Thoracic aorta (tissue), 2 donors: ENCODE measurements around the gene CXXC1. TPM values are rescaled to one million over a fixed set of nuclear protein-coding genes. Genes with fewer than 3 reads are reported as not detected.
"Not testable (repeated sequence)": the region's sequence is repeated elsewhere in the genome, so short reads cannot be mapped to it uniquely, and the experiment has no call there.

Source experiments
- ATAC-seq: fragments of 150-250 bp; one replicate; pipeline ENCODE4 v1.8.0; 2017; ENCODE audit warnings: low read depth; ENCODE audit not compliant: insufficient number of reproducible peaks, low FRiP score
- DNase-seq: peaks from one replicate; pipeline ENCODE4 v3.0.0-alpha.2; 2020; ENCODE audit warnings: low spot score
- H3K27ac ChIP-seq, 2 donors: fragments of 200-600 bp; sonication (generic); 1 replicate in 1 of 2; 2 replicates in 1 of 2; pipeline ENCODE4 v1.5.1; 2016; ENCODE audit warnings: mild to moderate bottlenecking in 2 of 2, moderate library complexity in 2 of 2
- H3K27me3 ChIP-seq: fragments of 200-600 bp; sonication (generic); replicated peaks from 2 replicates; pipeline ENCODE4 v1.6.0; 2016; ENCODE audit warnings: mild to moderate bottlenecking; ENCODE audit not compliant: insufficient read depth
- H3K36me3 ChIP-seq: fragments of 200-600 bp; sonication (generic); one replicate; pipeline ENCODE4 v1.5.1; 2016
- H3K4me1 ChIP-seq, 2 donors: fragments of 200-600 bp; sonication (generic); 1 replicate in 1 of 2; 2 replicates in 1 of 2; pipeline versions ENCODE4 v1.5.1 to v1.6.0; 2016; ENCODE audit warnings: low read depth in 2 of 2, mild to moderate bottlenecking in 1 of 2; ENCODE audit not compliant: control insufficient read depth in 1 of 2
- H3K4me3 ChIP-seq: fragments of 200-600 bp; sonication (generic); 2 replicates; pipeline ENCODE4 v1.5.1; 2016; ENCODE audit warnings: mild to moderate bottlenecking
- H3K9me3 ChIP-seq: fragments of 200-600 bp; sonication (generic); 2 replicates; pipeline ENCODE4 v1.5.1; 2016
- total RNA-seq, 2 donors: library from RNA; depleted of rRNA; stranded (reverse); fragments of >200 nt; gene quantifications; one replicate each; pipeline versions ENCODE4 v1.1.0 to v1.2.3, GENCODE V29; 2016
- TF ChIP-seq, protein P1 (sequence below): fragments of 200-600 bp; sonication (generic); IDR thresholded peaks from one replicate; pipeline ENCODE4 v1.5.1; 2019; ENCODE audit warnings: antibody characterized with exemption

CXXC1 gene
- total RNA-seq, 2 donors from 2014 or later, result 47.9 to 88.5 TPM

DNA sequence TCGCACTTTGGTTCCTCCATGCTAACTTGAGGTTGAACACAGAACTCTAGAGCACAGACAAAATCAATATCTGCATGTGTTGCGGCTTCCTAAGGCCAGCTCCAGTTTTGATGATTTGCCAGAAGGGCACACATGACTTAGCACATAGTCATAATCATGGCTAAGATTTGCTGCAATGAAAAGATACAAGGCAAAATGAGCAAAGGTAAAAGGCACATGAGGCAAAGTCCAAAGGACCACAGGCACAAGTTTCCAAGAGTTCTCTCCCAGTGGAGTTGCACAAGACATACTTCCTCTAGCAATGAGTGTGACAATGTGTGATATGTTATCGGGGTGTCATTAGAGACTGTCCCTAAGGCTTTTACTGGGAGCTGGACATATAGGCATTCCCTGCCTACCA lies 24.2 kb upstream of the CXXC1 start:
- no peak overlapping the region for H3K27ac ChIP-seq
- peaks cover 10 to 14% of the 10 kb centered on the region in 2 donors for H3K4me1 ChIP-seq
- DNase-seq, result no peak
- H3K36me3 ChIP-seq, result no peaks in the 10 kb centered on the region
- no peak for ATAC-seq
- no peaks in the 10 kb centered on the region for H3K9me3 ChIP-seq
- TF ChIP-seq, protein P1, sequence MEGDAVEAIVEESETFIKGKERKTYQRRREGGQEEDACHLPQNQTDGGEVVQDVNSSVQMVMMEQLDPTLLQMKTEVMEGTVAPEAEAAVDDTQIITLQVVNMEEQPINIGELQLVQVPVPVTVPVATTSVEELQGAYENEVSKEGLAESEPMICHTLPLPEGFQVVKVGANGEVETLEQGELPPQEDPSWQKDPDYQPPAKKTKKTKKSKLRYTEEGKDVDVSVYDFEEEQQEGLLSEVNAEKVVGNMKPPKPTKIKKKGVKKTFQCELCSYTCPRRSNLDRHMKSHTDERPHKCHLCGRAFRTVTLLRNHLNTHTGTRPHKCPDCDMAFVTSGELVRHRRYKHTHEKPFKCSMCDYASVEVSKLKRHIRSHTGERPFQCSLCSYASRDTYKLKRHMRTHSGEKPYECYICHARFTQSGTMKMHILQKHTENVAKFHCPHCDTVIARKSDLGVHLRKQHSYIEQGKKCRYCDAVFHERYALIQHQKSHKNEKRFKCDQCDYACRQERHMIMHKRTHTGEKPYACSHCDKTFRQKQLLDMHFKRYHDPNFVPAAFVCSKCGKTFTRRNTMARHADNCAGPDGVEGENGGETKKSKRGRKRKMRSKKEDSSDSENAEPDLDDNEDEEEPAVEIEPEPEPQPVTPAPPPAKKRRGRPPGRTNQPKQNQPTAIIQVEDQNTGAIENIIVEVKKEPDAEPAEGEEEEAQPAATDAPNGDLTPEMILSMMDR, result no peak
- H3K4me3 ChIP-seq, result no peak overlapping the region
- H3K27me3 ChIP-seq, result no peaks in the 10 kb centered on the region

DNA sequence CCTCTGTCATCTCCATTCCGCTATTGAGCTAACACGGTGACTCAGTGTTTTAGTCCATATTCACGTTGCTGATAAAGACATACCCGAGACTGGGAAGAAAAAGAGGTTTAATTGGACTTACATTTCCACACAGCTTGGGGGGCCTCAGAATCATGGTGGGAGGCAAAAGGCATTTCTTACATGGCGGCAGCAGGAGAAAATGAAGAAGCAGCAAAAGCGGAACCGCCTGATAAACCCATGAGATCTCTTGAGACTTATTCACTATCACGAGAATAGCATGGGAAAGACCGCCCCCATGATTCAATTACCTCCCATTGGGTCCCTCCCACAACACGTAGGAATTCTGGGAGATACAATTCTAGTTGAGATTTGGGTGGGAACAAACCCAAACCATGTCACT lies 22.6 kb upstream of the CXXC1 start:
- Histone ChIP-seq H3K9me3 (no peaks in the 10 kb centered on the region), H3K4me1 (peaks cover 10 to 14% of the 10 kb centered on the region in 2 donors), H3K4me3 (no peak overlapping the region), H3K27ac (no peak overlapping the region), H3K27me3 (no peaks in the 10 kb centered on the region), H3K36me3 (no peaks in the 10 kb centered on the region)
- ATAC-seq, result no peak
- TF ChIP-seq, protein P1, result no peak
- DNase-seq, result no peak

DNA sequence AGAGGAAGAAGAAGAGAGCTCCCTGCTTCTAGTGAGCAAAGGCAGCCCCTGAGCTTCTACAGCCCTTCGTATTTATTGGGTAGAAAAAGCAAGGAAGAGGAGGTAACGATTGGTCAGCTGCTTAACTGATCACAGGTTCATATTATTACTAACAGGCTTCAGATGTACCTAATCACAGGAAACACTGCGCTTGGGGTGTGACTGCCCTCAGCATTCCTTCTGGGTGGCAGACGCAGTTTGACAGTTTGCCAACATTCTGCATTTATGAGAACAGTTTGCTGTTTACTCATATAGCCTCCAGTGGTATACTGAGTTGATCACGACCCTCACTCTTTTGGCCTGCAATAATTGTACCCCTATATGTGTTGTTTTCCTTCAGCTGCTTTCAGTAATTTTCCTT lies 21.4 kb upstream of the CXXC1 start:
- not testable (repeated sequence) for ATAC-seq, H3K27ac ChIP-seq, H3K9me3 ChIP-seq, H3K4me3 ChIP-seq, H3K27me3 ChIP-seq, H3K36me3 ChIP-seq, DNase-seq
- peaks cover 10 to 14% of the 10 kb centered on the region in 2 donors for H3K4me1 ChIP-seq

DNA sequence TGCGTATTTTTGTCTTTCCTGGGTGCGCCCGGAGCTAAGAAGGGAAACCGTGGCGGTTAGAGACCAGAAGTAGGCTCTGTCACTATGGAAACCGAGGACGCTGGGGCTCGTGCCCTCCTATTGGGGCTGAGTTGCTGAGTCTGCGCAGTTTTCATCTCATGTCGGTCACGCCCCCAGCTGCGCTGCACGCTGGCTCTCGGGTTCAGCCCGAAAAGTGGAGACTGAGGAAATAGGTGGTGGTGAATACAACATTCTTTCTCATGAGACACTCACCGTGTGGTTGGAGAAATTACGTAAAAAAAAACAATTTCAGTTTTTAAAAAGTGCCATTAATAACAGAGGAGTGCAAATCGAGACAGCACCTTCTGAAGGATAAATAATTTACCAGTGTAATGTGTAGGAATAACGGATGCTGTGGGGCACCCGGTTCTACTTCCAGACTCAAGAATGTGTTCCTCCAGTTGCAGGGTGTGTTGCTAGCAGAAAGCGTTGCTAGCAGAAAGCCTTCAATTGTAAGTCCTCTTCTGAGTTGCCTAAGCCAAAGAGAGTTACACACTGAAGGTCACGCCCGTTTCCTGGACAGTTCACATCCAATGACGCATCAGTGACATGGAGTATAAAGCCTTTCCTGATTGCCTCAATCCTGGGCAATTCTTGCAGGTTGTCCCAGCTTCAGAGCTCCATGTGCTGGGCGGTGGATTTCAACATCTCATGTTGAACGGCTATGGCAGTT lies 20.4 kb upstream of the CXXC1 start:
- H3K4me3 ChIP-seq, result peak overlapping the region; percentile 70
- DNase-seq (peak; percentile 77), ATAC-seq (peak; percentile 79)
- TF ChIP-seq, protein P1, result no peak
- no peaks in the 10 kb centered on the region for H3K27me3 ChIP-seq
- H3K36me3 ChIP-seq, result no peaks in the 10 kb centered on the region
- H3K4me1 ChIP-seq, result peaks cover 10 to 14% of the 10 kb centered on the region in 2 donors
- H3K27ac ChIP-seq, result no peak overlapping the region
- no peaks in the 10 kb centered on the region for H3K9me3 ChIP-seq

DNA sequence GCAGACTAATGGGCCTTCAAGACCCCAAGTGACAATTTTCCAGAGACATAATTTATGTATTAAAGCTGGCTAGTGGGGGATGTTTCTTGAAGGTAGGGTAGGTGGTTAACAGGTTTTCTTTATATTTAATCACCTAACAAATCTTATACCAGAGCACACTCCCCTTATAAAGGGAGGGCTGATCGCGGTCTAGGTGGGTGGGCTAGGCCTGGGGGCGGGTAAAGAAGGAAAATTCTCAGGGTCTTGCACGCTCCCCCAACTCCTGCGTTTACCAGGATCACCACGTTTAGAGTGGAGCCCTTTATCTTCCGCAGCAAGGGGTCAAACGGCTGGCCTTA lies 19.9 kb upstream of the CXXC1 start:
- Histone ChIP-seq H3K4me1 (peaks cover 10 to 14% of the 10 kb centered on the region in 2 donors), H3K4me3 (peak overlapping the region; percentile 70), H3K27ac (no peak overlapping the region), H3K9me3 (no peaks in the 10 kb centered on the region), H3K36me3 (no peaks in the 10 kb centered on the region), H3K27me3 (no peaks in the 10 kb centered on the region)
- no peak for DNase-seq
- TF ChIP-seq, protein P1, result no peak
- no peak for ATAC-seq

DNA sequence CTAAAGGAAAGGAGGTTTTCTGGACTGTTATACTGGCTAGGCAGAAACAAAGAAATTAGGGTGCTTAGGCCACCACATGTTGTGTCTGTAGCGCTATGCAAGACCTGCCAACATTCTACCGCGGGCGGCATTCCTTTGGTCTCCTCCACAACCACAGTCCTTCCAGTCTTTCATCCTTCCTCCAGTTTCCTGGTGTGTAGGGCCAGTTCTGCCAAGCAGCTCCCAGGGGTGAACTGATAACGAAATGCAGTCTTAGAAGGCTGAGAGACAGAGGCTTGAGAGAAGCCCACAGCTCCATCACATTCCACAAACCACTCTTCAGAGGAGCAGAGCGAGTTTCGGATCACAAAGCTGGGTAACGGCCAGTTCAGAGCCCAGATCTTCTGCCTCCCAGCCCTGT lies 19.5 kb upstream of the CXXC1 start:
- Histone ChIP-seq H3K27me3 (no peaks in the 10 kb centered on the region), H3K9me3 (no peaks in the 10 kb centered on the region), H3K4me3 (peak overlapping the region; percentile 70), H3K36me3 (no peaks in the 10 kb centered on the region), H3K27ac (no peak overlapping the region), H3K4me1 (peaks cover 10 to 14% of the 10 kb centered on the region in 2 donors)
- DNase-seq (no peak), ATAC-seq (no peak)
- TF ChIP-seq, protein P1, result no peak
